SK-N-SH treated with all-trans-retinoic acid at 6 μM for 48 hours (cell line): Measurements from ENCODE around the gene FN1.

Experiments
- ATAC-seq: fragments of 200-7000 bp; cut with Tn5 transposase; 3 replicates; pipeline ENCODE4 v1.9.1; 2020; ENCODE audit warnings: mild to moderate bottlenecking, moderate library complexity
- ARNTL ChIP-seq: fragments of 450-650 bp; formaldehyde crosslinking; IDR thresholded peaks from 2 replicates; pipeline ENCODE4 v1.5.0; 2020; ENCODE audit warnings: low read depth, mild to moderate bottlenecking, moderate library complexity, borderline replicate concordance
- BACH2 ChIP-seq: fragments of 250-450 bp; sonication (Bioruptor Pico); IDR thresholded peaks from 2 replicates; pipeline ENCODE4 v1.9.0; 2021; ENCODE audit warnings: mild to moderate bottlenecking, borderline replicate concordance
- CREB5 ChIP-seq: fragments of 250-450 bp; sonication (Bioruptor Pico); IDR thresholded peaks from 2 replicates; pipeline ENCODE4 v1.5.1; 2020; ENCODE audit warnings: low read depth, mild to moderate bottlenecking, moderate library complexity
- CSDC2 ChIP-seq: fragments of 250-450 bp; sonication (Bioruptor Pico); IDR thresholded peaks from 2 replicates; pipeline ENCODE4 v1.5.0; 2020; ENCODE audit warnings: mild to moderate bottlenecking, moderate library complexity
- CSRNP3 ChIP-seq: fragments of 250-450 bp; sonication (Bioruptor Pico); IDR thresholded peaks from 2 replicates; pipeline ENCODE4 v1.5.1; 2021; ENCODE audit warnings: mild to moderate bottlenecking, moderate library complexity
- ESRRG ChIP-seq: fragments of 250-450 bp; sonication (Bioruptor Pico); IDR thresholded peaks from 2 replicates; pipeline ENCODE4 v1.6.1; 2021; ENCODE audit warnings: mild to moderate bottlenecking
- GLIS3 ChIP-seq: fragments of 250-450 bp; sonication (Bioruptor Pico); IDR thresholded peaks from 2 replicates; pipeline ENCODE4 v1.5.0; 2020; ENCODE audit warnings: mild to moderate bottlenecking, moderate library complexity
- ISL1 ChIP-seq: fragments of 250-450 bp; sonication (Bioruptor Pico); IDR thresholded peaks from 2 replicates; pipeline ENCODE4 v2.1.2; 2022; ENCODE audit warnings: mild to moderate bottlenecking, moderate library complexity
- OSR1 ChIP-seq: fragments of 250-450 bp; sonication (Bioruptor Pico); IDR thresholded peaks from 2 replicates; pipeline ENCODE4 v1.8.0; 2022; ENCODE audit warnings: moderate library complexity, mild to moderate bottlenecking, inconsistent platforms
- PATZ1 ChIP-seq: fragments of 250-450 bp; sonication (Bioruptor Pico); IDR thresholded peaks from 2 replicates; pipeline ENCODE4 v1.8.0; 2020; ENCODE audit warnings: mild to moderate bottlenecking, moderate library complexity, borderline replicate concordance
- PPARA ChIP-seq: fragments of 250-450 bp; sonication (Bioruptor Pico); IDR thresholded peaks from 2 replicates; pipeline ENCODE4 v1.5.0; 2020; ENCODE audit warnings: mild to moderate bottlenecking, borderline replicate concordance
- SNAI2 ChIP-seq: fragments of 250-450 bp; sonication (Bioruptor Pico); IDR thresholded peaks from 2 replicates; pipeline ENCODE4 v1.5.0; 2020; ENCODE audit warnings: mild to moderate bottlenecking, moderate library complexity
- TOX ChIP-seq: fragments of 250-450 bp; sonication (Bioruptor Pico); IDR thresholded peaks from 2 replicates; pipeline ENCODE4 v1.8.0; 2021; ENCODE audit warnings: mild to moderate bottlenecking, moderate library complexity, borderline replicate concordance
- ZFP3 ChIP-seq: fragments of 250-450 bp; sonication (Bioruptor Pico); IDR thresholded peaks from 2 replicates; pipeline ENCODE4 v1.5.0; 2020; ENCODE audit warnings: mild to moderate bottlenecking, moderate library complexity
- ZFP30 ChIP-seq: fragments of 450-650 bp; formaldehyde crosslinking; IDR thresholded peaks from 2 replicates; pipeline ENCODE4 v1.5.0; 2022; ENCODE audit warnings: mild to moderate bottlenecking, moderate library complexity
- ZNF565 ChIP-seq: fragments of 450-650 bp; formaldehyde crosslinking; conservative IDR thresholded peaks from 2 replicates; pipeline ENCODE4 v1.5.0; 2020; ENCODE audit warnings: low read depth, mild to moderate bottlenecking, moderate library complexity
- ZNF70 ChIP-seq: fragments of 450-650 bp; formaldehyde crosslinking; IDR thresholded peaks from 2 replicates; pipeline ENCODE4 v1.5.0; 2020; ENCODE audit warnings: mild to moderate bottlenecking, moderate library complexity
- TF ChIP-seq, protein P1 (sequence below): fragments of 250-450 bp; sonication (Bioruptor Pico); IDR thresholded peaks from 2 replicates; pipeline ENCODE4 v1.8.0; 2021; ENCODE audit warnings: low read depth, mild to moderate bottlenecking, moderate library complexity, borderline replicate concordance
- TF ChIP-seq, protein P2 (sequence below): fragments of 250-450 bp; sonication (Bioruptor Pico); IDR thresholded peaks from 2 replicates; pipeline ENCODE4 v1.5.0; 2020; ENCODE audit warnings: mild to moderate bottlenecking, moderate library complexity

The FN1 gene

DNA sequence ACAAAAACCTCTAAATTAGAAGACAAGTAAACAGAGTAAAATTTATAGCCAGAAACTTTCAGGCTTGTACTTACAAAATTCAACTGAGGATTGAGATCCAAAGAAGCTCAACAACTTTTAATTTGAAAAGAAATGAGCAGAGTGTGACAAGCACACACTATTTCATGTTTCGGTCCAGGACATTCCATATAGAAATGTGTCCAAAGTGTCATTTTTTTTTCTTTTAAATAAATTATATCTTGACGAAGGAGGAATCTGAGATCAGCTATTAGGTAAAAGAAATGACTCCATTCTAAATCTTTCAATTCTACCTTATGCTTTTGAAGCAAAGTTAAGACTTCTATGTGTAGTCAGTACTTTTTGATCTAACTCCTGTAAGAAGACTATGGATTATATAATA, 4.6 kb downstream of the FN1 start:
- ATAC-seq: no peak

DNA sequence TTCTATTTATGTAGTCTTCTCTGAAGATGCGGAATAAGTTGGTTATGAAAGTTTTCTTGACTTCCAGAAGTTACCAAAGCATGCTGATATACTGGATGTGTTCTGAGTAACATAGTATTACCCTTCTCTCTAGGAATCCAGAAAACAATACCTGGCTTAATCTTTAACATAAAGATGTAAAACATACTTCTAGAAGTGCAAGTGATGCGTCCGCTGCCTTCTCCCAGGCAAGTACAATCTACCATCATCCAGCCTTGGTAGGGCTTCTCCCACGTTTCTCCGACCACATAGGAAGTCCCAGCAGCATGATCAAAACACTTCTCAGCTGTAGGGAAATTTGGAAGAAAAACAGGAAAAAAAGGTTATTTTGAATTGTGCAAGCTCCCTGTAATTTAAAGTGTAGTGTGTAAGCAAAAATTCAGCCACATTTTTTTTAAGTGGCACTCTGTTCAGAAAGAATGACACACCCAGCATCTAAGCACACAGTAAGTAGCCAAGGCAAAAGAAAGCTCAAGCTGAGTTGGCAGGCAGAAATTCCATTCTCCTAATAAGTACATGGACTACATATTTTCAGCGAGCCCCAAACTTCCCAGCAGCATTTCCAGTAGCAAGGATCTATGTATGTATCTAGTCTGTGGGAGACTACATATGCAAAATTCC, 5.2 kb downstream of the FN1 start:
- peak; percentile 12; the same call in 2 of the 3 replicates for ATAC-seq
- TF ChIP-seq, protein P1, sequence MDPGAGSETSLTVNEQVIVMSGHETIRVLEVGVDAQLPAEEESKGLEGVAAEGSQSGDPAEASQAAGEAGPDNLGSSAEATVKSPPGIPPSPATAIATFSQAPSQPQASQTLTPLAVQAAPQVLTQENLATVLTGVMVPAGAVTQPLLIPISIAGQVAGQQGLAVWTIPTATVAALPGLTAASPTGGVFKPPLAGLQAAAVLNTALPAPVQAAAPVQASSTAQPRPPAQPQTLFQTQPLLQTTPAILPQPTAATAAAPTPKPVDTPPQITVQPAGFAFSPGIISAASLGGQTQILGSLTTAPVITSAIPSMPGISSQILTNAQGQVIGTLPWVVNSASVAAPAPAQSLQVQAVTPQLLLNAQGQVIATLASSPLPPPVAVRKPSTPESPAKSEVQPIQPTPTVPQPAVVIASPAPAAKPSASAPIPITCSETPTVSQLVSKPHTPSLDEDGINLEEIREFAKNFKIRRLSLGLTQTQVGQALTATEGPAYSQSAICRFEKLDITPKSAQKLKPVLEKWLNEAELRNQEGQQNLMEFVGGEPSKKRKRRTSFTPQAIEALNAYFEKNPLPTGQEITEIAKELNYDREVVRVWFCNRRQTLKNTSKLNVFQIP: no peak
- no peak for TF ChIP-seq ARNTL (CRISPR knock-in tag)
- TF ChIP-seq PPARA (CRISPR knock-in tag): no peak
- no peak for TF ChIP-seq SNAI2 (CRISPR knock-in tag)
- TF ChIP-seq CREB5 (CRISPR knock-in tag): no peak
- no peak for TF ChIP-seq ISL1
- TF ChIP-seq CSDC2 (CRISPR knock-in tag): no peak
- no peak for TF ChIP-seq OSR1
- TF ChIP-seq PATZ1: no peak
- no peak for TF ChIP-seq CSRNP3 (CRISPR knock-in tag)
- TF ChIP-seq ZFP30 (CRISPR knock-in tag): no peak
- TF ChIP-seq GLIS3 (CRISPR knock-in tag): no peak
- TF ChIP-seq ZFP3 (CRISPR knock-in tag): no peak

More for the DNA sequence above, 4.6 kb downstream of the FN1 start:
- TF ChIP-seq, protein P2, sequence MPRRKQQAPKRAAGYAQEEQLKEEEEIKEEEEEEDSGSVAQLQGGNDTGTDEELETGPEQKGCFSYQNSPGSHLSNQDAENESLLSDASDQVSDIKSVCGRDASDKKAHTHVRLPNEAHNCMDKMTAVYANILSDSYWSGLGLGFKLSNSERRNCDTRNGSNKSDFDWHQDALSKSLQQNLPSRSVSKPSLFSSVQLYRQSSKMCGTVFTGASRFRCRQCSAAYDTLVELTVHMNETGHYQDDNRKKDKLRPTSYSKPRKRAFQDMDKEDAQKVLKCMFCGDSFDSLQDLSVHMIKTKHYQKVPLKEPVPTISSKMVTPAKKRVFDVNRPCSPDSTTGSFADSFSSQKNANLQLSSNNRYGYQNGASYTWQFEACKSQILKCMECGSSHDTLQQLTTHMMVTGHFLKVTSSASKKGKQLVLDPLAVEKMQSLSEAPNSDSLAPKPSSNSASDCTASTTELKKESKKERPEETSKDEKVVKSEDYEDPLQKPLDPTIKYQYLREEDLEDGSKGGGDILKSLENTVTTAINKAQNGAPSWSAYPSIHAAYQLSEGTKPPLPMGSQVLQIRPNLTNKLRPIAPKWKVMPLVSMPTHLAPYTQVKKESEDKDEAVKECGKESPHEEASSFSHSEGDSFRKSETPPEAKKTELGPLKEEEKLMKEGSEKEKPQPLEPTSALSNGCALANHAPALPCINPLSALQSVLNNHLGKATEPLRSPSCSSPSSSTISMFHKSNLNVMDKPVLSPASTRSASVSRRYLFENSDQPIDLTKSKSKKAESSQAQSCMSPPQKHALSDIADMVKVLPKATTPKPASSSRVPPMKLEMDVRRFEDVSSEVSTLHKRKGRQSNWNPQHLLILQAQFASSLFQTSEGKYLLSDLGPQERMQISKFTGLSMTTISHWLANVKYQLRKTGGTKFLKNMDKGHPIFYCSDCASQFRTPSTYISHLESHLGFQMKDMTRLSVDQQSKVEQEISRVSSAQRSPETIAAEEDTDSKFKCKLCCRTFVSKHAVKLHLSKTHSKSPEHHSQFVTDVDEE: no peak
- no peak for TF ChIP-seq ESRRG
- TF ChIP-seq PATZ1: no peak
- TF ChIP-seq, protein P1: no peak
- TF ChIP-seq BACH2 (CRISPR knock-in tag): no peak
- no peak for TF ChIP-seq OSR1
- no peak for TF ChIP-seq CSDC2 (CRISPR knock-in tag)
- no peak for TF ChIP-seq ZNF565
- no peak for TF ChIP-seq ZFP30 (CRISPR knock-in tag)
- TF ChIP-seq TOX (CRISPR knock-in tag): no peak
- TF ChIP-seq ARNTL (CRISPR knock-in tag): no peak
- TF ChIP-seq PPARA (CRISPR knock-in tag): no peak
- TF ChIP-seq ISL1: no peak
- TF ChIP-seq ZNF70 (CRISPR knock-in tag): no peak
- TF ChIP-seq, all 23 proteins: peak for 0
